OCI-LY7 (cell line): ENCODE measurements around the gene KL. TPM values are rescaled to one million over a fixed set of nuclear protein-coding genes. Genes with fewer than 3 reads are reported as not detected.

Experiments used
- BruUV-seq: library from RNA; stranded (reverse); fragments of 400-500 nt; replicated peaks from 2 replicates; lab custom pipeline; 2021; lab: Mats Ljungman, UMichigan
- CTCF ChIA-PET: fragments of 300-600 bp; sonication (Branson Sonifier 250); formaldehyde crosslinking; loops from one replicate; lab custom pipeline; 2022; ENCODE audit warnings: antibody characterized with exemption; ENCODE audit not compliant: unreplicated experiment; lab: Charles Lee
- POLR2A ChIA-PET: fragments of 300-600 bp; sonication (Branson Sonifier 250); formaldehyde crosslinking; loops from one replicate; lab custom pipeline; 2022; ENCODE audit warnings: antibody characterized with exemption; lab: Charles Lee
- DNase-seq: peaks from one replicate; pipeline ENCODE4 v3.0.0-alpha.2; 2015; ENCODE audit warnings: low spot score
- H2AFZ ChIP-seq: fragments of 200-600 bp; sonication (generic), shearing (Covaris generic); 2 replicates; pipeline ENCODE4 v1.6.1; 2014; ENCODE audit warnings: mild to moderate bottlenecking, antibody characterized with exemption, low read length, moderate library complexity
- H3K27ac ChIP-seq: fragments of 200-600 bp; sonication (generic); 2 replicates; pipeline ENCODE4 v1.5.1; 2014; ENCODE audit warnings: mixed run types, low read depth, mild to moderate bottlenecking, moderate library complexity, low read length, inconsistent platforms; ENCODE audit not compliant: poor library complexity, severe bottlenecking
- H3K36me3 ChIP-seq: fragments of 200-600 bp; sonication (generic); 2 replicates; pipeline ENCODE4 v1.6.1; 2014; ENCODE audit warnings: mild to moderate bottlenecking, antibody characterized with exemption, low read length, moderate library complexity, mixed read lengths; ENCODE audit not compliant: insufficient read depth
- H3K4me1 ChIP-seq: fragments of 200-600 bp; sonication (generic); 2 replicates; pipeline ENCODE4 v1.5.1; 2014; ENCODE audit warnings: mild to moderate bottlenecking, low read length; ENCODE audit not compliant: insufficient read depth, poor library complexity, severe bottlenecking
- H3K4me2 ChIP-seq: fragments of 200-600 bp; sonication (generic); 2 replicates; pipeline ENCODE4 v1.6.1; 2014; ENCODE audit warnings: mild to moderate bottlenecking, low read length
- H3K4me3 ChIP-seq: fragments of 200-600 bp; sonication (generic); 2 replicates; pipeline ENCODE4 v1.5.1; 2014; ENCODE audit warnings: mild to moderate bottlenecking, low read depth, low read length; ENCODE audit not compliant: poor library complexity, severe bottlenecking
- H3K79me2 ChIP-seq: fragments of 200-600 bp; sonication (generic); 2 replicates; pipeline ENCODE4 v1.6.1; 2016; ENCODE audit warnings: low read depth, mild to moderate bottlenecking, low read length, moderate library complexity, mixed read lengths; ENCODE audit not compliant: insufficient read depth
- H3K9me2 ChIP-seq: fragments of 200-600 bp; sonication (generic); 2 replicates; pipeline ENCODE4 v1.6.1; 2016; ENCODE audit warnings: mild to moderate bottlenecking, low read length, mixed read lengths; ENCODE audit not compliant: insufficient read depth
- H3K9me3 ChIP-seq: fragments of 200-600 bp; sonication (generic); 2 replicates; pipeline ENCODE4 v1.6.1; 2014; ENCODE audit warnings: mild to moderate bottlenecking, mixed run types, low read length, mixed read lengths
- H4K20me1 ChIP-seq: fragments of 200-600 bp; sonication (generic); 2 replicates; pipeline ENCODE4 v1.6.1; 2014; ENCODE audit warnings: mild to moderate bottlenecking, antibody characterized with exemption, low read length, moderate library complexity, mixed read lengths; ENCODE audit not compliant: insufficient read depth
- EZH2phosphoT487 ChIP-seq: fragments of 200-600 bp; sonication (generic); IDR thresholded peaks from 2 replicates; pipeline ENCODE4 v1.6.1; 2018; ENCODE audit warnings: low read depth, borderline replicate concordance, mild to moderate bottlenecking, mixed run types, antibody characterized with exemption, low read length, moderate library complexity, mixed read lengths
- intact Hi-C: fragments of 100-400 bp; cut with micrococcal nuclease; formaldehyde crosslinking; loops from one replicate; pipeline ENCODE4 v1.10.0; 2022; ENCODE audit not compliant: unreplicated experiment
- total RNA-seq, 2 experiments: library from RNA; depleted of rRNA in 1 of 2; stranded (reverse); fragments of >200 nt in 1 of 2; shearing (Covaris generic) in 1 of 2; gene quantifications; 2 replicates each; pipeline ENCODE4 v1.2.3, GENCODE V29; 2014 to 2022
- TF ChIP-seq, protein P1 (sequence below): fragments of 200-600 bp; sonication (generic); conservative IDR thresholded peaks from 2 replicates; pipeline ENCODE4 v1.5.1; 2014; ENCODE audit warnings: mild to moderate bottlenecking, antibody characterized with exemption, low read length, moderate library complexity, mixed read lengths

The KL gene
- total RNA-seq, 2 experiments from 2014 or later = not detected

DNA sequence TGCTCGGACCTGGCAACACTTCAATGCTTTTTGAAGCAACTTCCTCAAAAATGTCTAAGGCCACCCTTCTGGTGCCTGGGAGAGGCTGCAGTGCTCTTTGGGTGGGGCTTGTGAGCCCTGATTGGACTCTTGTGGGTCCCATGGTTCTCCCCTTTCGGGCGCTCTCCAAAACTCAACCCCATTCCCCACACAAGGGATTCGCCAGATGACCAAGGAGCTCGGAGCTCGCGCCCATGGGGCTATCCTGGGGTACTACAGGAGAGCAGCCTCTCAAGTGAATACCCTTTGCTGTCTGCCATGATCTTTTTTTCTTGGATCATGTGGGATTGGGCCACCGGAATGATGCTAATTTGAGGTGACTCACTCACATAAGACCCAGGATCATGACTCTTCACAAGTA lies 29.7 kb upstream of the KL start:
- ChIA-PET CTCF (no interaction called here), POLR2A (no interaction called here)
- Histone ChIP-seq H2AFZ (no peak overlapping the region), H3K36me3 (no peaks in the 10 kb centered on the region), H4K20me1 (no peaks in the 10 kb centered on the region), H3K9me2 (no peaks in the 10 kb centered on the region), H3K27ac (no peak overlapping the region), H3K4me2 (no peak overlapping the region), H3K4me3 (no peak overlapping the region), H3K9me3 (no peaks in the 10 kb centered on the region), H3K4me1 (peaks cover 15% of the 10 kb centered on the region), H3K79me2 (no peaks in the 10 kb centered on the region)
- no peak for DNase-seq
- TF ChIP-seq, protein P1, sequence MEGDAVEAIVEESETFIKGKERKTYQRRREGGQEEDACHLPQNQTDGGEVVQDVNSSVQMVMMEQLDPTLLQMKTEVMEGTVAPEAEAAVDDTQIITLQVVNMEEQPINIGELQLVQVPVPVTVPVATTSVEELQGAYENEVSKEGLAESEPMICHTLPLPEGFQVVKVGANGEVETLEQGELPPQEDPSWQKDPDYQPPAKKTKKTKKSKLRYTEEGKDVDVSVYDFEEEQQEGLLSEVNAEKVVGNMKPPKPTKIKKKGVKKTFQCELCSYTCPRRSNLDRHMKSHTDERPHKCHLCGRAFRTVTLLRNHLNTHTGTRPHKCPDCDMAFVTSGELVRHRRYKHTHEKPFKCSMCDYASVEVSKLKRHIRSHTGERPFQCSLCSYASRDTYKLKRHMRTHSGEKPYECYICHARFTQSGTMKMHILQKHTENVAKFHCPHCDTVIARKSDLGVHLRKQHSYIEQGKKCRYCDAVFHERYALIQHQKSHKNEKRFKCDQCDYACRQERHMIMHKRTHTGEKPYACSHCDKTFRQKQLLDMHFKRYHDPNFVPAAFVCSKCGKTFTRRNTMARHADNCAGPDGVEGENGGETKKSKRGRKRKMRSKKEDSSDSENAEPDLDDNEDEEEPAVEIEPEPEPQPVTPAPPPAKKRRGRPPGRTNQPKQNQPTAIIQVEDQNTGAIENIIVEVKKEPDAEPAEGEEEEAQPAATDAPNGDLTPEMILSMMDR = no peak
- no peak for TF ChIP-seq EZH2phosphoT487
- intact Hi-C loops = no loop called here
- BruUV-seq = no TSS peak

GRCh38 chr13:32987462-32987861 lies 28.8 kb upstream of the KL start:
- no peak overlapping the region for H3K4me2 ChIP-seq
- TF ChIP-seq, protein P1 = no peak
- TF ChIP-seq EZH2phosphoT487 = no peak
- intact Hi-C loops = loop anchor here (1.0 kb wide), 1 partner anchor 16 kb away; no protein-coding TSS in a partner anchor
- H3K4me3 ChIP-seq = no peak overlapping the region
- H3K79me2 ChIP-seq = no peaks in the 10 kb centered on the region
- no peaks in the 10 kb centered on the region for H3K36me3 ChIP-seq
- no peak for DNase-seq
- no peak overlapping the region for H3K27ac ChIP-seq
- BruUV-seq = no TSS peak
- ChIA-PET POLR2A (interaction anchor here (0.6 to 0.7 kb wide), 2 partner anchors 40 to 794 kb away, joined by 3 to 8 read pairs; no protein-coding TSS in a partner anchor), CTCF (no interaction called here)
- no peaks in the 10 kb centered on the region for H3K9me2 ChIP-seq
- peaks cover 15% of the 10 kb centered on the region for H3K4me1 ChIP-seq
- H3K9me3 ChIP-seq = no peaks in the 10 kb centered on the region
- no peak overlapping the region for H2AFZ ChIP-seq
- no peaks in the 10 kb centered on the region for H4K20me1 ChIP-seq

DNA sequence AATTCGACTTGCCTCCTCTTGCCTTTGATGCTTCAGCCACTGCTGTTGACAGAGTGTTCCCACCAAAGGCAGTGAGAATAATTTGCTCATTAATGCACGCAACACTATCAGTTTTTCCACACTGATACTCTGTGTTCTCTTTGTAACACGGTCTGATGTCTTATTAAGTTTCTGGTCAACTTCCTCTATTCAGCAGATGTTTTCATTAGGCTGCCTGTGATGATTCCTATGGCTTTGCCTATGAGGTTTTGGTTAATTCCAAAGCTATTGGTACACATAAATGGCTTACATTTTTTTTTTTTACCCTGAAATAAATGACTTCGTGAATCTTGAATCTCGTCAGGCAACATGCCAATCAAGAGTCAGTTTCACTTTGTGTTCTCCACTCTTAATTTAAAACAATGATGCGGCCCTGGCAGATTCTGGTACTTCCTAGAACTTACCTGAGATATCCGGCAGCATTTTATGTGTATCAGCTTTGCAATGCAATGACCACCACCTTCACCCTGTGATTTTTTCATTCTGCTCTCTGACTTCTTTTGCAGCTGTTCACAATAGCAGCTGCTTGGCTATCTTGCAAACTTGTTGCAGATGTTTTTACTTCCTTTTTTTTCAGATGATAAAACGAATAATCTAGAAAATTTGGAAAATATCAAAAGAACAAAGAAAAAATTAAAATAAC lies 27.5 kb upstream of the KL start:
- H3K36me3 ChIP-seq = no peaks in the 10 kb centered on the region
- peaks cover 15% of the 10 kb centered on the region for H3K4me1 ChIP-seq
- DNase-seq = peak; percentile 50
- H3K4me2 ChIP-seq = peak overlapping the region; percentile 73
- CTCF ChIA-PET = no interaction called here
- H3K9me2 ChIP-seq = no peaks in the 10 kb centered on the region
- no peaks in the 10 kb centered on the region for H4K20me1 ChIP-seq
- peak overlapping the region; percentile 78 for H2AFZ ChIP-seq
- intact Hi-C loops = no loop called here
- peak overlapping the region; percentile 48 for H3K4me3 ChIP-seq
- POLR2A ChIA-PET = no interaction called here
- no peaks in the 10 kb centered on the region for H3K9me3 ChIP-seq
- H3K79me2 ChIP-seq = no peaks in the 10 kb centered on the region
- no peak for TF ChIP-seq EZH2phosphoT487
- TF ChIP-seq, protein P1 = no peak
- peak overlapping the region; percentile 30 for H3K27ac ChIP-seq
- BruUV-seq = no TSS peak
